Measurements from ENCODE around the gene ZFHX2.

ZFHX2 gene

DNA sequence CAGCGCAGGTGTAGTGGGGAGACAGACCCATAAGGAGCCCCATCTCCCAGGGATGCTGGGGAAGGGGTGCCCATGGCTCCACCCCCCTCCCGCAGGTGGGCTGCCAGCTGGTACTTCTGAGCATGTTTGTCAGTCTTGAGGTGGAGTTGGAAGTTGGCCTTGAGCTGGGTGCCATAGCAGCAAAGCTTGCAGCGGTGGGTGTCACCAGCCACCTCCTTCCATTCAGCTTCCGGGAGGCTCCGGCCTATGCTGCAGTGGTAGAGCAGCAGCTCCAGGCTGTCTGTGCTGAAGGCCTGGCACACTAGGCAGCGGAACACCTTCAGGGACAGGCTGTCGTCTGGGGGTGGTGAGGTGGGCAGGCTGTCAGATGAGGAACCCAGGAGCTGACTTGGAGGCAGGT lies 18.9 kb downstream of the ZFHX2 start:
- TF ChIP-seq FOXP2 (optimal IDR thresholded peaks at IDR 0.05; ENCODE audit: borderline replicate concordance, extremely low read depth, extremely low read length, insufficient read depth) (no peak), POLR2AphosphoS5 (IDR thresholded peaks at IDR 0.05; ENCODE audit: low read depth, low read length) (no peak), TAF1 (IDR thresholded peaks at IDR 0.05; ENCODE audit: borderline replicate concordance, insufficient read depth, low read length) (no peak), SIN3A (IDR thresholded peaks at IDR 0.05; ENCODE audit: borderline replicate concordance, insufficient read depth, low read length) (no peak)
- TF ChIP-seq, protein P1, sequence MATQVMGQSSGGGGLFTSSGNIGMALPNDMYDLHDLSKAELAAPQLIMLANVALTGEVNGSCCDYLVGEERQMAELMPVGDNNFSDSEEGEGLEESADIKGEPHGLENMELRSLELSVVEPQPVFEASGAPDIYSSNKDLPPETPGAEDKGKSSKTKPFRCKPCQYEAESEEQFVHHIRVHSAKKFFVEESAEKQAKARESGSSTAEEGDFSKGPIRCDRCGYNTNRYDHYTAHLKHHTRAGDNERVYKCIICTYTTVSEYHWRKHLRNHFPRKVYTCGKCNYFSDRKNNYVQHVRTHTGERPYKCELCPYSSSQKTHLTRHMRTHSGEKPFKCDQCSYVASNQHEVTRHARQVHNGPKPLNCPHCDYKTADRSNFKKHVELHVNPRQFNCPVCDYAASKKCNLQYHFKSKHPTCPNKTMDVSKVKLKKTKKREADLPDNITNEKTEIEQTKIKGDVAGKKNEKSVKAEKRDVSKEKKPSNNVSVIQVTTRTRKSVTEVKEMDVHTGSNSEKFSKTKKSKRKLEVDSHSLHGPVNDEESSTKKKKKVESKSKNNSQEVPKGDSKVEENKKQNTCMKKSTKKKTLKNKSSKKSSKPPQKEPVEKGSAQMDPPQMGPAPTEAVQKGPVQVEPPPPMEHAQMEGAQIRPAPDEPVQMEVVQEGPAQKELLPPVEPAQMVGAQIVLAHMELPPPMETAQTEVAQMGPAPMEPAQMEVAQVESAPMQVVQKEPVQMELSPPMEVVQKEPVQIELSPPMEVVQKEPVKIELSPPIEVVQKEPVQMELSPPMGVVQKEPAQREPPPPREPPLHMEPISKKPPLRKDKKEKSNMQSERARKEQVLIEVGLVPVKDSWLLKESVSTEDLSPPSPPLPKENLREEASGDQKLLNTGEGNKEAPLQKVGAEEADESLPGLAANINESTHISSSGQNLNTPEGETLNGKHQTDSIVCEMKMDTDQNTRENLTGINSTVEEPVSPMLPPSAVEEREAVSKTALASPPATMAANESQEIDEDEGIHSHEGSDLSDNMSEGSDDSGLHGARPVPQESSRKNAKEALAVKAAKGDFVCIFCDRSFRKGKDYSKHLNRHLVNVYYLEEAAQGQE (IDR thresholded peaks at IDR 0.05; ENCODE audit: insufficient read depth in 1 of 2, low read depth in 2 of 2, low read length in 2 of 2) = no peak

DNA sequence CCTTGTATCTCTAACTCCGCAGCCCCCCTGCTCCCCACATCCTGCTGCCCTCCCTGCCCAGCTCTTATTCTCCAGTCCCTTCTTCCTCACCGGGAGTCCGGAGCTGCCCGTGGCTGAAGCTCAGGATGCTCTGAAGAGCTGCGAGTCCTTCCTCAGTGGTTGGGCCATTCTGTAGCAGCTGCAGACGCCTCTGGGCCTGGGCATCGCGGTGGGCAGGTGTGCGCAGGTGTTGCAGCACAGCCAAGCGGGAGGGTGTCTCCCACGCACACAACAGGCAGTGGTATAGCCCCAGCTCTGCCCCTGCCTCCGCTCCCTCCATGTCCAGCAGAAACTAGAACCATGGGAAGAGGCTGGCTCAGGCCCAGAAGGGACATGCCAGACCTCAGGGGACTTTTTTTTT lies 20.2 kb downstream of the ZFHX2 start:
- no peak for TF ChIP-seq POLR2AphosphoS5 (IDR thresholded peaks at IDR 0.05; ENCODE audit: low read depth, low read length)
- no peak for TF ChIP-seq FOXP2 (optimal IDR thresholded peaks at IDR 0.05; ENCODE audit: borderline replicate concordance, extremely low read depth, extremely low read length, insufficient read depth)
- no peak for TF ChIP-seq TAF1 (IDR thresholded peaks at IDR 0.05; ENCODE audit: borderline replicate concordance, insufficient read depth, low read length)
- TF ChIP-seq SIN3A (IDR thresholded peaks at IDR 0.05; ENCODE audit: borderline replicate concordance, insufficient read depth, low read length) = no peak

DNA sequence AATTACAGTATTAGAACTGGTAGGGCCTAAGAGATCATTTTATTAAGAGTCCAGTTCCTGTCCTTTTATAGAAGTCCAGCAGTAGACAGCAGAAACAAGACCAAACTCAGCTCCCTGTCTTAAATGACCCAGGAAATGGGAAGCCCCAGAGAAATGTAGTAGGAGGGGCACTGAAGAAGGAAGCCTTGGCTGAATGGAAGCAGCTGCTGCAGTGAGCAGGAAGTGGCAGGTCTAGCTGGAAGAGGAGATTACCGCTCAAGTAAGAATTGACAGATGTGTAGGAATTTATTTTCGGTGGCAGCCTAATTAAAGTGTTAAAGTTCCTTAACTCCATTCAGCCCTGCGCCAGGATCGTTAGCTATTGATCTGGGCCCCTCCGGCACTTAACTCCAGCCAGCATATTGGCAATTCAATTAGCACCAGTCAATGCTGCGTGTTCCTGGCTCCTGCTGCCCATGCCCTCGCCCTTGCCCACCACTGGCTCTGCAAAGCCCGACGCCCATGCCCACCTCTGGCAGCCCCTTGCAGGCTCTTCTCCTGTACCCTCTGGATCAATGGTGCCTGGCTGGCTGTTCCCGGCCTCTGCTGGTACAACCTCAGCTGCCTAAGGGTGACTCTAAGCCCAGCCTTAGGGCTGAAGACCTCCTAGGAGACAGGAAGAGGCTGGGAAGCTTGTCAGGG lies 21.1 kb downstream of the ZFHX2 start:
- TF ChIP-seq TAF1 (IDR thresholded peaks at IDR 0.05; ENCODE audit: borderline replicate concordance, insufficient read depth, low read length) (no peak), FOXP2 (optimal IDR thresholded peaks at IDR 0.05; ENCODE audit: borderline replicate concordance, extremely low read depth, extremely low read length, insufficient read depth) (no peak), SIN3A (IDR thresholded peaks at IDR 0.05; ENCODE audit: borderline replicate concordance, insufficient read depth, low read length) (no peak), POLR2AphosphoS5 (IDR thresholded peaks at IDR 0.05; ENCODE audit: low read depth, low read length) (no peak)
- TF ChIP-seq, protein P1 (IDR thresholded peaks at IDR 0.05; ENCODE audit: insufficient read depth in 1 of 2, low read depth in 2 of 2, low read length in 2 of 2) = no peak

DNA sequence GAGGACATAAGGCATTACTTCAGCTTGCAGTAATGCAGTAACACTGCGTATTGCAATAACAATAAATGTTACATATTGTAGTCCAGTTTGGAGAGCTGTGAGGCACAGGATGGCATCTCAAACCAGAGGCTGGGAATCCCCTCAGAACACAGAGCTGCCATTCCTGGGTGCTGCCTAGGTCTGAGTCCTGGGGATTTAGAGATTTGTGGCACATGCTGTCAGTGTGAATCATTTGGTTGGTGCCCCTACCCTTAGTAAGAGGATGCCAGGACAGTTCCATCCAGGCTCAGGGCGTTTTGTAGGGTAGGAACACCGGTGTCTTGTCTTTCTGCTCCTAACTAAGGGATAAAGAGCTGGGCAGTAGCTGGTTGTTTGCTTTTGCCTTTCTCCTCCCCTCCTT lies 22.5 kb downstream of the ZFHX2 start:
- no peak for TF ChIP-seq POLR2AphosphoS5 (IDR thresholded peaks at IDR 0.05; ENCODE audit: low read depth, low read length)
- no peak for TF ChIP-seq FOXP2 (optimal IDR thresholded peaks at IDR 0.05; ENCODE audit: borderline replicate concordance, extremely low read depth, extremely low read length, insufficient read depth)

DNA sequence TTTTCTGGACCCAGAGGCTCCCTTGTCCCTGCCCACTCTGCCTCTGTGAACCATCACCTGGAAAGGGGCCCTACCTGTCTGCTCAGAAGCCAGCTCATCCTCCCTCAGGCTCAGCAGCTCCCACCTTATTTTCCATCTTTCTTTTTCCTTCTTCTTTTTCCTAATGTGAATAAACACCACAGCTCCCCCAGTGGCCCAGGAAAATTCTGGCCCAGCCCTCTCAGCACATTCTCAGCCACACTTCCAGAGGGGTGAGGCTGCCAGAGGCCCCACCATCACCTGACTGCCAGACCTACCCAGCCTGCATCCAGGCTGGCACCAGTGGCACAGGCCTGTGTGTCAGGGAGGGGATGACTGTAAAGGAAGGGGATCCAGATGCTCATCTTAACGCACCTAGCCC lies 23.0 kb downstream of the ZFHX2 start:
- TF ChIP-seq TAF1 (IDR thresholded peaks at IDR 0.05; ENCODE audit: borderline replicate concordance, insufficient read depth, low read length) (no peak), SIN3A (IDR thresholded peaks at IDR 0.05; ENCODE audit: borderline replicate concordance, insufficient read depth, low read length) (no peak)
- TF ChIP-seq, protein P1 (IDR thresholded peaks at IDR 0.05; ENCODE audit: insufficient read depth in 1 of 2, low read depth in 2 of 2, low read length in 2 of 2) = no peak

DNA sequence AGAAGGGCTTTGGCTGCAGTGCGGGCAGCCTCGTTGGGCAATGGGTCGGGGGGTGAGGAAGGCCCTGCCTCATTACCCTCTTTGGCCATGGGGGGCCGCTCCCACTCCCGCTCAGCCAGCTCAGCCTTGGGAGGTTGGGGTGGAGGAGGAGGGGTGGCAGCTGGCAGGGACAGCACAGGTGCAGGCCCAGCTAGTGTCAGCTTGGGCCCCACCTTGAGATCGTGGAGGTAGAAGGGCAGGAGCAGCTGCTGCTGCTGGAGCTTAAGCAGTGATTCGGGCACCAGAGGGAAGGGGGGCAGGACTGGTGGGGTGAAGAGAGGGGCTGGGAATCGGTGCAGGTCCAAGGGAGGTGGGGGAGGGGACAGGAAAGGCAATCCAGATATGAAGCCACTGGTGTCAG lies 26.0 kb downstream of the ZFHX2 start:
- no peak for TF ChIP-seq FOXP2 (optimal IDR thresholded peaks at IDR 0.05; ENCODE audit: borderline replicate concordance, extremely low read depth, extremely low read length, insufficient read depth)
- TF ChIP-seq TAF1 (IDR thresholded peaks at IDR 0.05; ENCODE audit: borderline replicate concordance, insufficient read depth, low read length) = no peak
- no peak for TF ChIP-seq POLR2AphosphoS5 (IDR thresholded peaks at IDR 0.05; ENCODE audit: low read depth, low read length)
- TF ChIP-seq, protein P1 (IDR thresholded peaks at IDR 0.05; ENCODE audit: insufficient read depth in 1 of 2, low read depth in 2 of 2, low read length in 2 of 2) = no peak
- TF ChIP-seq SIN3A (IDR thresholded peaks at IDR 0.05; ENCODE audit: borderline replicate concordance, insufficient read depth, low read length) = no peak
